K562 (cell line): ENCODE results near the gene RASGEF1C. TPM values are rescaled to one million over a fixed set of nuclear protein-coding genes. Genes with fewer than 3 reads are reported as not detected.

ENCODE experiments used
- ASH1L ChIP-seq: fragments of 450-650 bp; IDR thresholded peaks from 2 replicates; pipeline ENCODE4 v1.6.1; 2018; ENCODE audit warnings: borderline replicate concordance, mild to moderate bottlenecking, low read depth; ENCODE audit not compliant: partially characterized antibody
- FOXA3 ChIP-seq, 2 experiments: fragments of 450-650 bp in 1 of 2; sonication (generic) in 1 of 2; formaldehyde crosslinking; IDR thresholded peaks in 1 of 2; conservative IDR thresholded peaks in 1 of 2; 2 replicates each; pipeline versions ENCODE4 v1.4.0 to v1.8.0; 2020 to 2022; ENCODE audit warnings: mild to moderate bottlenecking in 2 of 2, missing genetic modification reagents in 1 of 2
- FOXK1 ChIP-seq: sonication (generic); formaldehyde crosslinking; IDR thresholded peaks from 2 replicates; pipeline ENCODE4 v1.8.0; 2022; ENCODE audit warnings: missing genetic modification reagents, mild to moderate bottlenecking, borderline replicate concordance
- GABPB1 ChIP-seq: sonication (generic); formaldehyde crosslinking; IDR thresholded peaks from 2 replicates; pipeline ENCODE4 v1.8.0; 2022; ENCODE audit warnings: mild to moderate bottlenecking, missing genetic modification reagents
- HDGF ChIP-seq: fragments of 450-650 bp; IDR thresholded peaks from 2 replicates; pipeline ENCODE4 v1.6.1; 2016
- KLF13 ChIP-seq: fragments of 450-650 bp; IDR thresholded peaks from 2 replicates; pipeline ENCODE4 v1.6.1; 2016; ENCODE audit warnings: missing genetic modification characterization, low read depth, mild to moderate bottlenecking, missing compliant biosample characterization, moderate library complexity, borderline replicate concordance
- NBN ChIP-seq: fragments of 450-650 bp; IDR thresholded peaks from 2 replicates; pipeline ENCODE4 v1.6.1; 2016; ENCODE audit warnings: low read depth, mild to moderate bottlenecking
- PHF8 ChIP-seq: fragments of 200-600 bp; sonication (generic); IDR thresholded peaks from 2 replicates; pipeline ENCODE4 v1.6.1; 2012; ENCODE audit warnings: mixed run types, mild to moderate bottlenecking, inconsistent platforms, low read length, moderate library complexity, borderline replicate concordance
- RBBP5 ChIP-seq: fragments of 200-600 bp; sonication (generic); IDR thresholded peaks from 2 replicates; pipeline ENCODE4 v1.6.1; 2012; ENCODE audit warnings: borderline replicate concordance, mild to moderate bottlenecking, low read length, control low read depth, inconsistent platforms; ENCODE audit not compliant: insufficient read depth, poor library complexity, severe bottlenecking
- TBP ChIP-seq: optimal IDR thresholded peaks from 2 replicates; pipeline ENCODE3; 2011; ENCODE audit warnings: low read depth, low read length, improper control_type of control experiment
- ZFX ChIP-seq: sonication (generic); formaldehyde crosslinking; IDR thresholded peaks from 2 replicates; pipeline ENCODE4 v1.8.0; 2022; ENCODE audit warnings: mild to moderate bottlenecking, missing genetic modification reagents, moderate library complexity
- ZNF184 ChIP-seq: sonication (generic); formaldehyde crosslinking; IDR thresholded peaks from 2 replicates; pipeline ENCODE4 v1.5.0; 2020; ENCODE audit warnings: missing genetic modification reagents
- ZNF444 ChIP-seq: fragments of 250-450 bp; sonication (Bioruptor Pico); IDR thresholded peaks from 2 replicates; pipeline ENCODE4 v1.4.0; 2020; ENCODE audit warnings: mild to moderate bottlenecking, moderate library complexity
- ZNF561 ChIP-seq: fragments of 450-650 bp; formaldehyde crosslinking; conservative IDR thresholded peaks from 2 replicates; pipeline ENCODE4 v1.4.0; 2020; ENCODE audit warnings: mild to moderate bottlenecking, moderate library complexity
- polyA plus RNA-seq, 8 experiments: library from polyadenylated mRNA; depleted of rRNA in 4 of 8; stranded (reverse) in 5 of 8; unstranded in 3 of 8; fragments of >200 nt; fragmentation: Nextera tagmentation in 2 of 8; fragmentation: Illumina TruSeq in 1 of 8; extraction: Ambion mirVana in 2 of 8; extraction: Trizol in 1 of 8; gene quantifications; 2 replicates each; pipeline versions ENCODE4 v1.2.1 to v1.2.3, GENCODE V29; 2011 to 2014; ENCODE audit warnings: inconsistent platforms in 1 of 8, missing spikeins in 1 of 8
- total RNA-seq, 7 experiments: library from RNA; depleted of rRNA in 6 of 7; stranded (reverse); fragments of >200 nt in 6 of 7; fragmentation: Illumina TruSeq in 2 of 7; extraction: Trizol in 2 of 7; gene quantifications; 2 replicates each; pipeline versions ENCODE4 v1.2.1 to v1.2.3, GENCODE V29; 2011 to 2021; ENCODE audit warnings: low replicate concordance in 1 of 7
- TF ChIP-seq, protein P1 (sequence below): sonication (generic); formaldehyde crosslinking; IDR thresholded peaks from 2 replicates; pipeline ENCODE4 v1.8.0; 2022; ENCODE audit warnings: mild to moderate bottlenecking, missing genetic modification reagents
- TF ChIP-seq, protein P2 (sequence below): fragments of 250-450 bp; sonication (Bioruptor Pico); IDR thresholded peaks from 2 replicates; pipeline ENCODE4 v1.4.0; 2020; ENCODE audit warnings: mild to moderate bottlenecking
- TF ChIP-seq, protein P3 (sequence below): sonication (generic); formaldehyde crosslinking; IDR thresholded peaks from 2 replicates; pipeline ENCODE4 v1.5.0; 2020; ENCODE audit warnings: missing genetic modification reagents

The RASGEF1C gene
- total and polyA plus RNA-seq, 9 of the 15 experiments (the other 6 are each of a cell fraction or from before 2014, with no cell fraction given), result 0.04 to 1.1 (median 0.21) TPM; not detected in 4

DNA sequence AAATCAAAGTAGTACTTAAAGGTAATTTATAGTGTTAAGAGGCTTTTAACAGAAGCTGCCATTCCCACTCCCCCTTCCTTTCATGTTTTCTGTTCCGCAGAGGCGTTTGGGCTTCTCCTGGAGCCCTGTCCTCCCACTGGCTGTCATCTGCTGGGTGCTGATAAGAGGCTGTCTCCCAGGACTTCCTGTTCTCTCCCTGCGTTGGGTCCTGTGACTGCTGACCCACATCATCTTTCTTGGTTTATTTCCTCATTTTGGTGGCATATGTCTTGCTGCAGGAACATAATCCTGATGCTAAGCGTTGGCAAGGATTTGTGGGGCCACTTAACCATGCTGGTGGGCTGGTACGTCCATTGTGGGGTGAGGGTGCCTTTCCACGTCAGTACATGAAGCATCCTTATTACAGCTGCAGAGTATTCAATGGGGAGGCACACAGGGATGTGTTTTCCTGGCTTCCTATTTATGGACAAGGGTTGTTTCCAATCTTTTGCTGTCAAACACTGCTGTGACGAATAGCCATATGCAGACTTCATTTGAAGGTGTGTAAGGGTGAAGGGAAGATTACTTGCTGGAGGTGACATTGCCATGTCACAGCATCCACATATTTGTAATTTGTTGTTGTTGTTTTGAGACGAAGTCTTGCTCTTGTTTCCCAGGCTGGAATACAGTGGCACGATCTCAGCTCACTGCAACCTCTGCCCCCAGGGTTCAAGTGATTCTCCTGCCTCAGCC, 115.2 kb downstream of the RASGEF1C start (continued):
- TF ChIP-seq, protein P1, sequence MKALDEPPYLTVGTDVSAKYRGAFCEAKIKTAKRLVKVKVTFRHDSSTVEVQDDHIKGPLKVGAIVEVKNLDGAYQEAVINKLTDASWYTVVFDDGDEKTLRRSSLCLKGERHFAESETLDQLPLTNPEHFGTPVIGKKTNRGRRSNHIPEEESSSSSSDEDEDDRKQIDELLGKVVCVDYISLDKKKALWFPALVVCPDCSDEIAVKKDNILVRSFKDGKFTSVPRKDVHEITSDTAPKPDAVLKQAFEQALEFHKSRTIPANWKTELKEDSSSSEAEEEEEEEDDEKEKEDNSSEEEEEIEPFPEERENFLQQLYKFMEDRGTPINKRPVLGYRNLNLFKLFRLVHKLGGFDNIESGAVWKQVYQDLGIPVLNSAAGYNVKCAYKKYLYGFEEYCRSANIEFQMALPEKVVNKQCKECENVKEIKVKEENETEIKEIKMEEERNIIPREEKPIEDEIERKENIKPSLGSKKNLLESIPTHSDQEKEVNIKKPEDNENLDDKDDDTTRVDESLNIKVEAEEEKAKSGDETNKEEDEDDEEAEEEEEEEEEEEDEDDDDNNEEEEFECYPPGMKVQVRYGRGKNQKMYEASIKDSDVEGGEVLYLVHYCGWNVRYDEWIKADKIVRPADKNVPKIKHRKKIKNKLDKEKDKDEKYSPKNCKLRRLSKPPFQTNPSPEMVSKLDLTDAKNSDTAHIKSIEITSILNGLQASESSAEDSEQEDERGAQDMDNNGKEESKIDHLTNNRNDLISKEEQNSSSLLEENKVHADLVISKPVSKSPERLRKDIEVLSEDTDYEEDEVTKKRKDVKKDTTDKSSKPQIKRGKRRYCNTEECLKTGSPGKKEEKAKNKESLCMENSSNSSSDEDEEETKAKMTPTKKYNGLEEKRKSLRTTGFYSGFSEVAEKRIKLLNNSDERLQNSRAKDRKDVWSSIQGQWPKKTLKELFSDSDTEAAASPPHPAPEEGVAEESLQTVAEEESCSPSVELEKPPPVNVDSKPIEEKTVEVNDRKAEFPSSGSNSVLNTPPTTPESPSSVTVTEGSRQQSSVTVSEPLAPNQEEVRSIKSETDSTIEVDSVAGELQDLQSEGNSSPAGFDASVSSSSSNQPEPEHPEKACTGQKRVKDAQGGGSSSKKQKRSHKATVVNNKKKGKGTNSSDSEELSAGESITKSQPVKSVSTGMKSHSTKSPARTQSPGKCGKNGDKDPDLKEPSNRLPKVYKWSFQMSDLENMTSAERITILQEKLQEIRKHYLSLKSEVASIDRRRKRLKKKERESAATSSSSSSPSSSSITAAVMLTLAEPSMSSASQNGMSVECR (CRISPR knock-in tag), result no peak
- TF ChIP-seq TBP (no peak), KLF13 (peak; percentile 55; the same call in 1 of the 2 replicates), RBBP5 (peak; percentile 62), ZFX (CRISPR knock-in tag) (no peak), FOXA3 (CRISPR knock-in tag; conservative IDR thresholded peaks at IDR 0.05 in 1 of 2, IDR thresholded peaks at IDR 0.05 in 1 of 2) (no peak), NBN (peak; percentile 96), ZNF561 (CRISPR knock-in tag) (no peak), ZNF184 (CRISPR knock-in tag) (no peak), FOXK1 (0 out of 2 replicates have a peak, but pooled peaks have one; percentile 81), ASH1L (no peak), PHF8 (no peak; the same call in 1 of the 2 replicates), GABPB1 (CRISPR knock-in tag) (peak; percentile 45; the same call in 1 of the 2 replicates), HDGF (no peak), ZNF444 (CRISPR knock-in tag) (no peak)
- TF ChIP-seq, protein P2, sequence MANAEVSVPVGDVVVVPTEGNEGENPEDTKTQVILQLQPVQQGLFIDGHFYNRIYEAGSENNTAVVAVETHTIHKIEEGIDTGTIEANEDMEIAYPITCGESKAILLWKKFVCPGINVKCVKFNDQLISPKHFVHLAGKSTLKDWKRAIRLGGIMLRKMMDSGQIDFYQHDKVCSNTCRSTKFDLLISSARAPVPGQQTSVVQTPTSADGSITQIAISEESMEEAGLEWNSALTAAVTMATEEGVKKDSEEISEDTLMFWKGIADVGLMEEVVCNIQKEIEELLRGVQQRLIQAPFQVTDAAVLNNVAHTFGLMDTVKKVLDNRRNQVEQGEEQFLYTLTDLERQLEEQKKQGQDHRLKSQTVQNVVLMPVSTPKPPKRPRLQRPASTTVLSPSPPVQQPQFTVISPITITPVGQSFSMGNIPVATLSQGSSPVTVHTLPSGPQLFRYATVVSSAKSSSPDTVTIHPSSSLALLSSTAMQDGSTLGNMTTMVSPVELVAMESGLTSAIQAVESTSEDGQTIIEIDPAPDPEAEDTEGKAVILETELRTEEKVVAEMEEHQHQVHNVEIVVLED, result no peak
- TF ChIP-seq, protein P3, sequence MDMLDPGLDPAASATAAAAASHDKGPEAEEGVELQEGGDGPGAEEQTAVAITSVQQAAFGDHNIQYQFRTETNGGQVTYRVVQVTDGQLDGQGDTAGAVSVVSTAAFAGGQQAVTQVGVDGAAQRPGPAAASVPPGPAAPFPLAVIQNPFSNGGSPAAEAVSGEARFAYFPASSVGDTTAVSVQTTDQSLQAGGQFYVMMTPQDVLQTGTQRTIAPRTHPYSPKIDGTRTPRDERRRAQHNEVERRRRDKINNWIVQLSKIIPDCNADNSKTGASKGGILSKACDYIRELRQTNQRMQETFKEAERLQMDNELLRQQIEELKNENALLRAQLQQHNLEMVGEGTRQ (CRISPR knock-in tag), result no peak
